ENCODE measurements around the gene PDE4D. TPM values are rescaled to one million over a fixed set of nuclear protein-coding genes. Genes with fewer than 3 reads are reported as not detected.

The PDE4D gene
- total RNA-seq, 2 experiments from 2014 or later, result 0.50 to 0.51 TPM

GRCh38 chr5:59587489-59588337 lies 305.8 kb downstream of the PDE4D start:
- H2AFZ ChIP-seq (ENCODE audit: low read length), result no peak overlapping the region
- H4K20me1 ChIP-seq (ENCODE audit: insufficient read depth, low read length), result no peaks in the 10 kb centered on the region
- H3K79me2 ChIP-seq (ENCODE audit: insufficient read depth, low read depth, low read length), result no peaks in the 10 kb centered on the region
- no peaks in the 10 kb centered on the region; the same call in 1 of the 2 replicates for H3K9me2 ChIP-seq (ENCODE audit: insufficient read depth, low read length)
- no peak overlapping the region for H3K4me3 ChIP-seq (ENCODE audit: low read depth, low read length, poor library complexity, severe bottlenecking)
- TF ChIP-seq EZH2phosphoT487 (IDR thresholded peaks at IDR 0.05; ENCODE audit: borderline replicate concordance, low read depth, low read length) (no peak), CTCF (conservative IDR thresholded peaks at IDR 0.05; ENCODE audit: low read length) (no peak)
- intact Hi-C loops (cut with micrococcal nuclease; ENCODE audit: unreplicated experiment), result no loop called here
- CTCF ChIA-PET (ENCODE audit: unreplicated experiment), result no interaction called here
- H3K4me2 ChIP-seq (ENCODE audit: low read length), result no peak overlapping the region
- no peaks in the 10 kb centered on the region for H3K4me1 ChIP-seq (ENCODE audit: insufficient read depth, low read length, poor library complexity, severe bottlenecking)
- no peak overlapping the region for H3K27ac ChIP-seq (ENCODE audit: low read depth, low read length, poor library complexity, severe bottlenecking)
- POLR2A ChIA-PET, result no interaction called here
- H3K9me3 ChIP-seq (ENCODE audit: low read length), result no peaks in the 10 kb centered on the region
- BruUV-seq (replicated peaks), result no TSS peak
- H3K36me3 ChIP-seq (ENCODE audit: insufficient read depth, low read length), result no peaks in the 10 kb centered on the region
- no peak for DNase-seq (ENCODE audit: low spot score)

GRCh38 chr5:59586841-59587240 lies 306.7 kb downstream of the PDE4D start:
- no peaks in the 10 kb centered on the region; the same call in 1 of the 2 replicates for H3K9me2 ChIP-seq (ENCODE audit: insufficient read depth, low read length)
- ChIA-PET CTCF (ENCODE audit: unreplicated experiment) (no interaction called here), POLR2A (no interaction called here)
- BruUV-seq (replicated peaks), result no TSS peak
- no peak for DNase-seq (ENCODE audit: low spot score)
- H3K4me1 ChIP-seq (ENCODE audit: insufficient read depth, low read length, poor library complexity, severe bottlenecking), result no peaks in the 10 kb centered on the region
- H3K27ac ChIP-seq (ENCODE audit: low read depth, low read length, poor library complexity, severe bottlenecking), result no peak overlapping the region
- H4K20me1 ChIP-seq (ENCODE audit: insufficient read depth, low read length), result no peaks in the 10 kb centered on the region
- H2AFZ ChIP-seq (ENCODE audit: low read length), result no peak overlapping the region
- no peaks in the 10 kb centered on the region for H3K79me2 ChIP-seq (ENCODE audit: insufficient read depth, low read depth, low read length)
- H3K4me3 ChIP-seq (ENCODE audit: low read depth, low read length, poor library complexity, severe bottlenecking), result no peak overlapping the region
- H3K4me2 ChIP-seq (ENCODE audit: low read length), result no peak overlapping the region
- H3K9me3 ChIP-seq (ENCODE audit: low read length), result no peaks in the 10 kb centered on the region
- no peaks in the 10 kb centered on the region for H3K36me3 ChIP-seq (ENCODE audit: insufficient read depth, low read length)
- intact Hi-C loops (cut with micrococcal nuclease; ENCODE audit: unreplicated experiment), result no loop called here
- TF ChIP-seq EZH2phosphoT487 (IDR thresholded peaks at IDR 0.05; ENCODE audit: borderline replicate concordance, low read depth, low read length) (no peak), CTCF (conservative IDR thresholded peaks at IDR 0.05; ENCODE audit: low read length) (no peak)
